ENCODE measurements around the gene OR6J1. TPM values are rescaled to one million over a fixed set of nuclear protein-coding genes. Genes with fewer than 3 reads are reported as not detected.

The OR6J1 gene
- total and polyA plus RNA-seq, 9 of the 15 experiments (the other 6 are each of a cell fraction or from before 2014, with no cell fraction given), result not detected

GRCh38 chr14:22598896-22599244, 45.3 kb downstream of the OR6J1 start (continued):
- TF ChIP-seq CSDE1 (IDR thresholded peaks at IDR 0.05) (no peak), JUNB (CRISPR knock-in tag; conservative IDR thresholded peaks at IDR 0.05) (no peak), EHMT2 (IDR thresholded peaks at IDR 0.05) (no peak), RREB1 (CRISPR knock-in tag; IDR thresholded peaks at IDR 0.05) (no peak), ZBTB43 (CRISPR knock-in tag; IDR thresholded peaks at IDR 0.05) (no peak), ERF (CRISPR knock-in tag; IDR thresholded peaks at IDR 0.05) (no peak), KDM5B (IDR thresholded peaks at IDR 0.05; ENCODE audit: insufficient replicate concordance, low read depth, low read length) (no peak), ZNF507 (tag; conservative IDR thresholded peaks at IDR 0.05) (no peak), MCM2 (IDR thresholded peaks at IDR 0.05; ENCODE audit: low read depth) (no peak)
